HL-60 (cell line): Measurements from ENCODE around the gene MREG.
A peak's percentile ranks its signal among the peaks of the same experiment; 100 is the strongest.

Source experiments
- DNase-seq, 2 experiments: peaks; one replicate each; pipeline ENCODE4 v3.0.0-alpha.2; 2010 to 2020; ENCODE audit warnings: low read depth in 1 of 2, low spot score in 1 of 2
- H3K27ac ChIP-seq: fragments of 250-450 bp; sonication (Bioruptor Pico); replicated peaks from 2 replicates; pipeline ENCODE4 v1.5.1; 2020; ENCODE audit warnings: mild to moderate bottlenecking, moderate library complexity
- H3K27me3 ChIP-seq: fragments of 250-450 bp; sonication (Bioruptor Pico); 2 replicates; pipeline ENCODE4 v1.5.1; 2021; ENCODE audit warnings: mild to moderate bottlenecking, moderate library complexity; ENCODE audit not compliant: insufficient read depth, poor library complexity, severe bottlenecking
- H3K4me3 ChIP-seq: replicated peaks from 2 replicates; pipeline ENCODE4 v1.5.1; 2011; ENCODE audit warnings: mild to moderate bottlenecking, control low read depth, low read length; ENCODE audit not compliant: insufficient read depth
- GABPA ChIP-seq: IDR thresholded peaks from 2 replicates; pipeline ENCODE4 v1.6.1; 2012; ENCODE audit warnings: low read depth
- POLR2AphosphoS5 ChIP-seq: IDR thresholded peaks from 2 replicates; pipeline ENCODE4 v1.6.1; 2012; ENCODE audit warnings: low read depth
- SPI1 ChIP-seq: IDR thresholded peaks from 2 replicates; pipeline ENCODE4 v1.6.1; 2012; ENCODE audit warnings: low read depth, mild to moderate bottlenecking, borderline replicate concordance
- TF ChIP-seq, protein P1 (sequence below): IDR thresholded peaks from 2 replicates; pipeline ENCODE4 v1.6.1; 2012; ENCODE audit warnings: low read depth; ENCODE audit not compliant: insufficient replicate concordance
- TF ChIP-seq, protein P2 (sequence below): IDR thresholded peaks from one replicate; pipeline ENCODE4 v1.5.1; 2011; ENCODE audit warnings: low read length, control low read depth, inconsistent platforms; ENCODE audit not compliant: insufficient read depth

MREG gene

DNA sequence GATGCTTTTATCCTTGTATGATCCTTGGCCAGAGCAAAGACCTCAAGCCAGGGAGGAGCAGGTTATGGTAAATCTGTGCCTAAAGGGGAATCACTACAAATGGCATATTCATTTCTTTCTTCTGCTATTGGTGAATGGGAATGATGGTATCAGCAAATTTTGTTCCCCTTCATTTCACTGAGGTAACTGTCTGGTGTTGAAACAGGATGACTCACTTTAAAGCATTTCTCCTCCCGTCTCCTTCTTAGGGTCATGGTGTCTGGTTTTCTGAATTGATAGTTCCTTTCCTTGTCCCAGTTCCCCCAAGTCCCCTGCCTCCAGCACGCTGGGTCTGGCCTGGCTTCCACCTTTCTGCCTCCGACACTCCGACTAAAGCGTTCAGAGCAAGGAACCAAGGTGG lies 109.2 kb downstream of the MREG start:
- peak; percentile 28 to 73 for DNase-seq
- Histone ChIP-seq H3K27me3 (no peaks in the 10 kb centered on the region), H3K4me3 (no peak overlapping the region), H3K27ac (no peak overlapping the region)
- TF ChIP-seq, protein P1, sequence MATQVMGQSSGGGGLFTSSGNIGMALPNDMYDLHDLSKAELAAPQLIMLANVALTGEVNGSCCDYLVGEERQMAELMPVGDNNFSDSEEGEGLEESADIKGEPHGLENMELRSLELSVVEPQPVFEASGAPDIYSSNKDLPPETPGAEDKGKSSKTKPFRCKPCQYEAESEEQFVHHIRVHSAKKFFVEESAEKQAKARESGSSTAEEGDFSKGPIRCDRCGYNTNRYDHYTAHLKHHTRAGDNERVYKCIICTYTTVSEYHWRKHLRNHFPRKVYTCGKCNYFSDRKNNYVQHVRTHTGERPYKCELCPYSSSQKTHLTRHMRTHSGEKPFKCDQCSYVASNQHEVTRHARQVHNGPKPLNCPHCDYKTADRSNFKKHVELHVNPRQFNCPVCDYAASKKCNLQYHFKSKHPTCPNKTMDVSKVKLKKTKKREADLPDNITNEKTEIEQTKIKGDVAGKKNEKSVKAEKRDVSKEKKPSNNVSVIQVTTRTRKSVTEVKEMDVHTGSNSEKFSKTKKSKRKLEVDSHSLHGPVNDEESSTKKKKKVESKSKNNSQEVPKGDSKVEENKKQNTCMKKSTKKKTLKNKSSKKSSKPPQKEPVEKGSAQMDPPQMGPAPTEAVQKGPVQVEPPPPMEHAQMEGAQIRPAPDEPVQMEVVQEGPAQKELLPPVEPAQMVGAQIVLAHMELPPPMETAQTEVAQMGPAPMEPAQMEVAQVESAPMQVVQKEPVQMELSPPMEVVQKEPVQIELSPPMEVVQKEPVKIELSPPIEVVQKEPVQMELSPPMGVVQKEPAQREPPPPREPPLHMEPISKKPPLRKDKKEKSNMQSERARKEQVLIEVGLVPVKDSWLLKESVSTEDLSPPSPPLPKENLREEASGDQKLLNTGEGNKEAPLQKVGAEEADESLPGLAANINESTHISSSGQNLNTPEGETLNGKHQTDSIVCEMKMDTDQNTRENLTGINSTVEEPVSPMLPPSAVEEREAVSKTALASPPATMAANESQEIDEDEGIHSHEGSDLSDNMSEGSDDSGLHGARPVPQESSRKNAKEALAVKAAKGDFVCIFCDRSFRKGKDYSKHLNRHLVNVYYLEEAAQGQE = no peak
- TF ChIP-seq SPI1 = no peak
- TF ChIP-seq, protein P2, sequence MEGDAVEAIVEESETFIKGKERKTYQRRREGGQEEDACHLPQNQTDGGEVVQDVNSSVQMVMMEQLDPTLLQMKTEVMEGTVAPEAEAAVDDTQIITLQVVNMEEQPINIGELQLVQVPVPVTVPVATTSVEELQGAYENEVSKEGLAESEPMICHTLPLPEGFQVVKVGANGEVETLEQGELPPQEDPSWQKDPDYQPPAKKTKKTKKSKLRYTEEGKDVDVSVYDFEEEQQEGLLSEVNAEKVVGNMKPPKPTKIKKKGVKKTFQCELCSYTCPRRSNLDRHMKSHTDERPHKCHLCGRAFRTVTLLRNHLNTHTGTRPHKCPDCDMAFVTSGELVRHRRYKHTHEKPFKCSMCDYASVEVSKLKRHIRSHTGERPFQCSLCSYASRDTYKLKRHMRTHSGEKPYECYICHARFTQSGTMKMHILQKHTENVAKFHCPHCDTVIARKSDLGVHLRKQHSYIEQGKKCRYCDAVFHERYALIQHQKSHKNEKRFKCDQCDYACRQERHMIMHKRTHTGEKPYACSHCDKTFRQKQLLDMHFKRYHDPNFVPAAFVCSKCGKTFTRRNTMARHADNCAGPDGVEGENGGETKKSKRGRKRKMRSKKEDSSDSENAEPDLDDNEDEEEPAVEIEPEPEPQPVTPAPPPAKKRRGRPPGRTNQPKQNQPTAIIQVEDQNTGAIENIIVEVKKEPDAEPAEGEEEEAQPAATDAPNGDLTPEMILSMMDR = no peak
- TF ChIP-seq POLR2AphosphoS5 = no peak
- no peak for TF ChIP-seq GABPA

DNA sequence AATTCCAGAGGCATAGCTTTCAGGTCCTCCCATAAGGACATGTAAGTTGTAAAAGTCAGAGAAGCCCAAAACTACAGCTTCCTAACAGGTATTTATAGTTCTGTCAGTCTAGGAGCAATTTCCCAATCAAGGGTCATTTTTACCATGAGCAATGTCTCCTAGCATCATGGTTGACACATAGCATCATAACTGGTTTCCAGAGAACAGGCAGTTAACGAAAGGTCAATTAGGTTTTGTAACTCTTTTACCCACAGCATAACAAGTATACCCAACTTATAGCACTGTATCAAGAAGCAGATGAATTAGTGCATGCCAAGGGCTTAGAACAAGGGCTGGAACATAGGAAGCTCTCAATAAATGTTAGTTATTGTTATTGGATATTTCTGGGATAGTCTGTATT lies 110.1 kb downstream of the MREG start:
- Histone ChIP-seq H3K27ac (no peak overlapping the region), H3K27me3 (no peaks in the 10 kb centered on the region), H3K4me3 (no peak overlapping the region)
- TF ChIP-seq, protein P2 = no peak
- no peak for TF ChIP-seq SPI1
- TF ChIP-seq, protein P1 = no peak
- no peak for TF ChIP-seq GABPA
- TF ChIP-seq POLR2AphosphoS5 = no peak
- peak in 1 of 2 experiments; percentile 48 for DNase-seq

DNA sequence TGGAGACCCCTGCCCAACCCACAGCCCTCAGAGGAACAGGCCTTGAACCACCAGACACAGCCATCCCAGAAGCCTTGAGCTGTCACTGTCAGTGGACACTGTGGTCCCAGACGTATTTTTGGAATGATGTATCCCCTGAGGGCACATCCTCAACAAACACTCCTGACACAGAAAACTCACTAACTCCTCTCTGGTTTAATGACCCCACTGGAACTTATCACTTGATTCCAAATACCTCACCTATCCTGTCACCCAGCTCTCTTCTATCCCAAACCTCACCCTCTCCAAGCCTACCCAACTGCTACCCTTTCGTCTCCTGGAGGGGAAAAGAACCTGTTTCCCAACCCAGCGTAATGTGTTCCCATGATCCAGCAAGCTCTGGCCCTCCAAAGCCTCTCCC lies 111.6 kb downstream of the MREG start:
- H3K4me3 ChIP-seq = no peak overlapping the region
- TF ChIP-seq, protein P2 = no peak
- TF ChIP-seq GABPA = no peak
- TF ChIP-seq SPI1 = no peak
- TF ChIP-seq, protein P1 = no peak
- TF ChIP-seq POLR2AphosphoS5 = no peak
- no peak overlapping the region for H3K27ac ChIP-seq
- no peaks in the 10 kb centered on the region for H3K27me3 ChIP-seq
- no peak for DNase-seq
